NCI-H82 treated with DMSO at 0.1 percent for 48 hours (cell line): ENCODE results near the gene FSD1L.
"Not testable (repeated sequence)": the region's sequence is repeated elsewhere in the genome, so short reads cannot be mapped to it uniquely, and the experiment has no call there.

Experiments
- DNase-seq: peaks from one replicate; lab custom pipeline; 2025; ENCODE audit not compliant: unreplicated experiment; lab: John Stamatoyannopoulos, UW

Gene FSD1L

DNA sequence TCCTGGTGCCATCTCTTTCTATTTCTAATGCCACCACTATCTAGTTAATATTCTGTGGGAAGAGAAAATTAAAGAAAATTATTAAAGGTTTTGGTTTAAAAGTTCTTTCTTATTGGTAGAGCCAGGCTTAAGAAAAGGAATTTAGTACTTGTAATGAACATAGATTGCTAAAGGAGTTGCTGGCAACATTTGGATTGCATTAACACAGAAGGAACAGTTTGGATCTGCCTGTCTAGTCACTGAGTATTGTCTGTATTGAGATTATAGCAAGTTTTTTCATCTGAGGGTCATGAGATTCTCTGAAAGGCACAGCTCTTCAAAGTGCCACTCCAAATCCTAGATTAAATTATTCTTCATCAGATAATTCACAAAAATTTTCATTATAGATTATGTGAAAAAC, 32.0 kb downstream of the FSD1L start:
- no peak for DNase-seq

DNA sequence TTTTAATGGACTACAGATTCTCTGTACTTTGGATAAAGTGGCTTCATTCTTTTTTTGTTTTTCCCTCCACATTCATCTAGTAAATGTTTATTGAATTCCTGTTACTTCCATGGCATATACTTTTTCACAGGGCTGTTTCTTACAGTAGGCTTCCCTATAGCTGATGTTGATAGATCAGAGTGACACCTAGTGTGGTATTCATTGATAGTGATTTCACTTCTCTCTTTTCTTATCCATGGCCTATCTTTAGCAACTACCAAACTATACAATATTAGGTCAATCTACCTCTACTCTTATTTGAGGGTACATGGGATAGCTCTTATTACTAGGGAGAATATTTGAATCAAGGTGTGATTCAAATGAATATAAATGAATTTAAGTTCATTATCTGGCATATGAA, 35.8 kb downstream of the FSD1L start:
- DNase-seq = no peak

DNA sequence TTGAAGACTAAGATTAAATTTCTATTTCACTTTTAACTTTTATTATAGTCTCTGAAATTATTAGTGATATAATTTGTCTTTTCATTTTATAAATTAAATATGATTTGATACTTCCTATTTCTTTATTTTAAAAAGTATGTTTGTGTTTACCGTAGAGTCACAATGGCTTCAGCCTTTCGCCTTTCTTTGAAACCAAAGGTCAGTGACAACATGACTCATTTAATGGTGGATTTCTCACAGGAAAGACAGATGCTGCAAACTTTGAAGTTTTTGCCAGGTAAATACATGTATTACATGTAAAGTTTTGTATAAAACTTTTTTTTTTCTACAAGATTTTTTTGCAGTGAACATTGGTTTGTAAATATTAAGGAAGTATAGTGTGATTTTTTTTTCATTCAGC, 36.4 kb downstream of the FSD1L start:
- no peak for DNase-seq

DNA sequence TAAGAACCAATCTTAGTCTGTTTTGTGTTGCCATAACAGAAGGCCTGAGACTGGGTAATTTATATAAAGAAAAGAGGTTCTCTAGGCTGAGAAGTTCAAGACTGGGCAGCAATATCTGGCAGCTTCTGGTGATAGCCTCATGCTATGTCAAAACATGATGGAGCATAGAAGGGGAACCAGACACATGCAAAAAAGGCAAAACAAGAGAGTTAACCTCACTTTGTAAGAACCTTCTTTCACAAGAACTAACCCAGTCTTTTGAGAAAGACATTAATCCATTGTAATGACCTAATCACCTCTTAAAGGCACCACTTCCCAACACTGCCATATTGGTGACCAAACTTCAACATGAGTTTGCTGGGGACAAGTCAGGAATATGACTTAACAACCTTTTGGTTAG, 37.3 kb downstream of the FSD1L start:
- DNase-seq = no peak

DNA sequence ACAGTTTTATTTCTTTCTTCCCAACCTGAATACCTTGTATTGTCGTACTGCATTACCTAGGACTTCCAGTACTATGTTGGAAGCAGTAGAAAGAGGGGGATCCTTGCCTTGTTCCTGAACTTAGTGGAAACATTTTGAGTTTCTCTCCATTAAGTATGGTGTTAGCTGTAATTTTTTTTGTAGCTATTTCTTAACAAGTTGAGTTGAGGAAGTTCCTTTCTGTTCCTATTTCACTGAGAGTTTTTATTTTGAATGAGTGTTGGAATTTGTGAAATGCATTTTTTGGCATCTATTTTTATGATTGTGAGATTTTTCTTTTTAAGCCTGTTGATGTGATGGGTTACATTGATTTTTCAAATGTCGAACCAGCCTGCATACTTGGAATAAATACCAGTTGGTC, 49.0 kb downstream of the FSD1L start:
- no peak for DNase-seq

DNA sequence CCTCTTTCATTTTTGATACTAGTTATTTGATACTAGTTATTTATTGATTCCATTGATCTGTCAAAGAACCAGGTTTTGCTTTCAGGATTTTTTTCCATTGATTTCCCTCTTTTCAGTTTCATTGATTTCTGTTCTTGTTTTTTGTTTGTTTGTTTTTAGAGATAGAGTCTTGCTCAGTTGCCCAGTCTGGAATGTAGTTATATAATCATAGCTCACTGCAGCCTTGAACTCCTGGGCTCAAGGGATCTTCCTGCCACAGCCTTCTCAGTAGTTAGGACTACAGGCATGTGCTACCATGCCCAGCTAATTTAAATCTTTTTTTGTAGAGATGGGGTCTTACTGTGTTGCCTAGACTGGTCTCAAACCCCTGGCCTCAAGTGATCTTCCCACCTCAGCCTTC, 49.9 kb downstream of the FSD1L start:
- DNase-seq = no peak

DNA sequence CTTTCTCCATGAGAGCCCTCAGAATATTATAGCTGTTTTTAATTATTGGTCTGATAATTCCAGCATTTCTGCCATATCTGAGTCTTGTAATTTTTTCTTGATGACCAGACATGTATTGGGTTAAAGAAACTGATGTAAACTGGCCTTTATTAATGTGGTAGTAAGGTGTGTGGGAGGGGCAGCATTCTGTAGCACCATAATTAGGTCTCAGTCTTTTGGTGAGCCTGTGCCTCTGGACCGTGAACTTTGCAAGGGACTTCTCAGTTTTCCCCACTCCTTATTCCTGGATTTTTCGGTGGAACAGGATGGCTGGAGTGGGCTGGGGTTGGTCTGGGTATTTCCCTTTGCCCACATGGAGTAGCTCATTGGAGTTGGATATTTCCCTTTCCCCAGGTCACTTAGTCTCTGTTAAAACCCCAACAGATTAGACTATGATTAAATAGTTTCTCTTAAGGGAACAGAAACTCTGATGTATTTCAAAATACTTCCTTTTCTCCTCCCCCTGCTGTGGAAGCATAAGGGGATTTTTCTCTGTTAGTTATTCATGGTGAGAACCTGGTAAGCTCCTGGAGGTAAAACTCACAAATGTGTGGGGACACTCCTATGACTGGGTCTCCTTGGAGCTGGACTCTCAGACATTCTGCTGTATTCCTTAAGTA, 52.4 kb downstream of the FSD1L start:
- no peak for DNase-seq

DNA sequence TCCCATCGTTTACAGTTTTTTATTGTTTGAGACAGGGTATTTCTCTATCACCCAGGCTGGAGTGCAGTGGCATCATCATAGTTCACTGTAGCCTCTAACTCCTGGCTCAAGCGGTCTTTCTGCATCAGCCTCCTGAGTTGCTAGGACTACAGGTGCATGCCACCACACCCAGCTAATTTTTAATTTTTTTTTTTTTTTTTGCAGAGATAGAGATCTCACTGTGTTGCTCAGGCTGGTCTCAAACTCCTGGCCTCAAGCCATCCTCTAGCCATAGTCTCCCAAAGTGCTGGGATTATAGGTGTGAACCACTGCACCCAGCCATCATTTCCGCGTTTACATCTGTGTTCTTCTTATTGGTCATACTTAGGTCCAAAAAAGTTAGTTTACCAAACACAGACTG, 53.6 kb downstream of the FSD1L start:
- no peak for DNase-seq

DNA sequence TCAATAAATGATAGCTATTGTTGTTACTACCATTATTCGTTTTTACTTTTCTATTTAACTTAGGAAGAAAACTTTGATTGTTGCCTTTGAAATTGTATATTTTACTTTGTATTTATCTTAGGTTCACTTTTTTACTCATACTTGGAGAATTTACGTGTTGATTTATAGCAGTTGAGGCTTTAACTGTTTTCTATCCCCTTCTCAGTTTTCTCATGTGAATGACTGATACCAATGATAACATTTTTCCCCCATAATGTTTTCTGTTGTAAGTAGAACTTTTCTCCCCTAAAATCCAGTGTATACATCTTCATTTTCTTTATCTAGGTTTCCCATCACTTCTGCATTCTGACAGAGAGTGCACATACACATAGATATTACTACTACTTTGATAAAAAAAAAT, 54.4 kb downstream of the FSD1L start:
- no peak for DNase-seq

DNA sequence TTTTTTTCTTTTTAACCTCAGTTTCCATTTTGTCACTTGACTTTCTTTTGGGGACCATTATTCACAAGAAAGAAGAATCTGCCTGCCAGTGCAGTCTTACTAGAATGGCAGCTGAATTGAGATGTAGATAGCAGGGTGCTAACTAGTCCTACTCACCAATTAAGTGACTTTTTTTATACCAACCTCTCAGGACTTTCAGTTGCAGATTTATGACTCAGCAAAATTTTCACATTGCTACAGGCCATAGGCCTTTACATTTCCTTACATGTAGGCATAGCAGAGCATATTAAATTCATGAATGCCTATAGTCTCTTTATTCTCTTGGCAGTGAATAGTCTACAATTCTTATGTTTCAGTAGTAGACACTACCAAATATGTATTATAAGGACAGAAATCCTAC, 56.0 kb downstream of the FSD1L start:
- no peak for DNase-seq

DNA sequence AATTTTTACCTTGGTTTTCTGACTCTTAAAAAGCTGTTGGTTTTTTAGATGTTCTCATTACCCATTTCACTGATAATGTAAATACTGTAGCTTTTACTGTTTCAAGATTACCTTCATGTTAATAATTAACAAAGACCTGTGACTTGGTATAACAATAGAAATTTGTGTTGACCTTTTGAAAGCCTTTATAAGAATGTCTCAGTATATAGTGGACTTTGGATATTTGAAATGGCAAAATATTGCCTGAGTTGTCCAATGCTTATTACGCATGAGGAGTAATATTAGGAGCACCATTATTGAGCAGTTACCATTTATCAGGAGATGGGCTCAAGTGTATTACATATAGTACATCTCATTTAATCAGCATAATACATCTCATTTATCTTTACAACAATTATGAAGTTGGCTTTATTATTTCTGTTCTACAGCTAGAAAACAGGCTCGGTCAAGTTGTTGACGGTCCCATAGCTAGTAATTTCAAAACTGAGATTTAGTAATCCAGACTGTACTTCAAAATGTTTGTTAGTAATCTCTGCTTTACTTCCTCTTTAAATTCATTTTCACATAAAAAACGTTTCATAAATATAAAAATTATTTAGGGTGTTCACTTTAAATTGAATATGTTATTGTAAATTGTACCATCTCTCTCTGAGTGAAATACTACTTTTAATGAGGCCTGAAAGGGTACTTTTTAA, 59.4 kb downstream of the FSD1L start:
- no peak for DNase-seq

DNA sequence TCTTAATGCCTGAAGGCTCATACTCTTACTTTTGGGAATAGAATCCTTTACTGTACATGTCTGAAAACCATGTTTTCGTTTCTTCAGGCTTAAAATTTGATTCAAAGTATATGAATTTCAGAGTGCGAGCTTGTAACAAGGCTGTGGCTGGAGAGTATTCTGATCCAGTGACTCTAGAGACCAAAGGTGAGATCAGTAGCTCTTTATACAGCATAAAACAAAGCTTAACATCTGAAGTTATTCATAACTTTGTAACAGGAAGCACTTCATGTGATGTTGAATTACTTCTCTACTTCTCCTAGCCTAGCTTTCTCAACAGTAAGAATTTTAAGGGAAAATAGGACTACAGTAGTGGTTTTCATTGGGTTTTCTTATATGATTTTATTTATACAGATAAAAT, 60.7 kb downstream of the FSD1L start:
- DNase-seq = no peak

DNA sequence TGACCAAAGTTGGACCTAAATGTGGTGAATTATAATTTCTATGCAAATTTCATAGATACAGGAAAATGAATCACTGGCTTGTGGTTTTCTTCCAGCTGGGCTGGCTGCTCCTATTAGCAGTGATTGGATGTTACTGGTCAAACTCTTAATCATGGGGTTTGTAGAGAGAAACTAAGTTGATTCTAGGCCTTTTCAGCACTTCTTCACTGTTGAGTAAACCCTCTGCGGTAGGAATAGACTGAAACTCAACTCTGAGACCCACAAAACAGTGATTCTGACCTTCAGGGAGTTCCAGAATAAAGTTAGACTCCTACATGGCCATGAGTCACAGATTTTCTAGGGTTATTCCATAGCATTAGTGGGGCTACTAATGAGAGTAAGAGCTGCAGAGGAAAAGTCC, 62.2 kb downstream of the FSD1L start:
- DNase-seq = no peak

DNA sequence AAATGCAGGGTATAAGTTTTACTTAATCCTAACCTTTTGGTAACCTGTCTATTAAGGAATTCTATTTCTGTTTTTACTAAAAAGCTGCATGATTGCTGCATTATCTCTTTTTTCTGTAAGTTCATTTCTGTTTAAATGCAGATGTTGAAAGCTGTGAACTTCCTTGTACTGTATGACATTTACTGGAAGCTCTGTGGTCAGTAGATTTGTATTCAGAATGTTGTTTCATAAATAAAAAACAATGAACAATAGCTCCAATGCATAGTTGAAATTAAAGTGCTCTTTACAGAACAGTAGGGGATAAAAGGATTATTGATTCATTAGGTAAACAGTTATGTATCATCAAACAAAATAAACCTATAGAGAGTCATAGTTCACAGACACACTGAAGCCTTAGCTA, 63.6 kb downstream of the FSD1L start:
- DNase-seq = no peak

DNA sequence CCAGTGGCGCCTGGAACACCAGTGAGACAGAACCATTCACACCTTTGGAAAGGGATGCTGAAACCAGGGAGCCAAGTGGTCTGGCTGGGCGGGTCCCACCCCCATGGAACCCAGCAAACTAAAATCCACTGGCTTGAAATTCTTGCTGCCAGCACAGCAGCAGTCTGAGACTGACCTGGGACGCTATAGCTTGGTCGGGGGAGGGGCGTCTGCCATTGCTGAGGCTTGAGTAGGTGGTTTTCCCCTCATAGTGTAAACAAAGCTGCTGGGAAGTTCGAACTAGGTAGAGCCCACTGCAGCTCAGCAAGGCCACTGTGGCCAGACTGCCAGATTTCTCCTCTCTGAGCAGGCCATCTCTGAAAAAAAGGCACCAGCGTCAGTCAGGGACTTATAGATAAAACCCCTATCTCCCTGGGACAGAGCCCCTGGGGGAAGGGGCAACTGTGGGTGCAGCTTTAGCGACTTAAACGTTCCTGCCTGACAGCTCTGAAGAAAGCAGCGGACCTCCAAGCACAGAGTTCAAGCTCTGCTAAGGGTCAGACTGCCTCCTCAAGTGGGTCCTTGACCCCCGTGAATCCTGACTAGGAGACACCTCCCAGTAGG, 68.1 kb downstream of the FSD1L start:
- no peak for DNase-seq

DNA sequence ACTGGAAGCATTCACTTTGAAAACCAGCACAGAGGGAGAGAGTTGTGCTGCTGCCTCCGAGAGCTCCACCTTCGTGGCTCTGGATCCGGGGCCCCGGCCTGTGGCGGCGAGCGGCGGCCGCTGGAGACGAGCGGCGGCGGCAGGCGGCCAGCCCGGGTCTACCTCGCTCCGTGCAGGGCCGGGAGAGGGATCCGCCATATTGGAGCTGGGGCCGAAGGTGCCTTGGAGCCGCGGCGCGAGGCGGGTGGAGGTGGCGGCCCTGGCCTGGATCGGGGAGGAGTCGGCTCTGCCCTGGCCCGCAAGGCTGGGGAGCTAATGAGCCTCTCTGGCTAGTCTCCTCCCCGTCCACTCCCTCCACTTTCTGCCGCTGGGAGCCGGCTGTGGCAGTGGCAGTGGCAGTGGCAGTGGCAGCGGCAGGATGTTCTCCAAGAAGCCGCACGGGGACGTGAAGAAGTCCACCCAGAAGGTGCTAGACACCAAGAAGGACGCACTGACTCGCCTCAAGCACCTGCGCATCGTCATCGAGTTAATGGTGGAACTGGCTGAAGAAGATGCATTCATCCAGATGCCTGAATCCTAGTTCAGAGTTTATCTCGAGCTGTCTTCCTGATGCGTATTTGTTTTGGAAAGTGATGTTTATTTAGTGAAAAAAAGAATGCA, 72.0 kb downstream of the FSD1L start:
- DNase-seq = not testable (repeated sequence)

DNA sequence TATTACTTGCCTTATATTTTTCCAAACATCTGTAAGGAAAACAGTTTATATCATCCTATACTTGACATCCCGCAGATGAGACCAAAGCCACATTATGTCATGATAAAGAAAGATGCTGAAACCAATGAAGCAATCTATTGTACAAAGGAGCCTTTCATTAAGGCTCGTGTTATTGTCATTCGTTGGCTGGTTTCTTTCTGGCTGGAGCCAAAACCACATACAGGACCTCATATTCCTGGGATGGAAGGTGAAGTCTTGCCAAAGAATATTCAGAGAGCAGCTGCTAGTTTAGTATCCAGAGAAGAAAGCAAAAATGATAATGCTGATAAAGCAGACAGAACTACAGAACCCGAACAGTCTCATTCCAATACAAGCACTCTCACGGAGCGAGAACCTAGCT, 73.2 kb downstream of the FSD1L start:
- not testable (repeated sequence) for DNase-seq

DNA sequence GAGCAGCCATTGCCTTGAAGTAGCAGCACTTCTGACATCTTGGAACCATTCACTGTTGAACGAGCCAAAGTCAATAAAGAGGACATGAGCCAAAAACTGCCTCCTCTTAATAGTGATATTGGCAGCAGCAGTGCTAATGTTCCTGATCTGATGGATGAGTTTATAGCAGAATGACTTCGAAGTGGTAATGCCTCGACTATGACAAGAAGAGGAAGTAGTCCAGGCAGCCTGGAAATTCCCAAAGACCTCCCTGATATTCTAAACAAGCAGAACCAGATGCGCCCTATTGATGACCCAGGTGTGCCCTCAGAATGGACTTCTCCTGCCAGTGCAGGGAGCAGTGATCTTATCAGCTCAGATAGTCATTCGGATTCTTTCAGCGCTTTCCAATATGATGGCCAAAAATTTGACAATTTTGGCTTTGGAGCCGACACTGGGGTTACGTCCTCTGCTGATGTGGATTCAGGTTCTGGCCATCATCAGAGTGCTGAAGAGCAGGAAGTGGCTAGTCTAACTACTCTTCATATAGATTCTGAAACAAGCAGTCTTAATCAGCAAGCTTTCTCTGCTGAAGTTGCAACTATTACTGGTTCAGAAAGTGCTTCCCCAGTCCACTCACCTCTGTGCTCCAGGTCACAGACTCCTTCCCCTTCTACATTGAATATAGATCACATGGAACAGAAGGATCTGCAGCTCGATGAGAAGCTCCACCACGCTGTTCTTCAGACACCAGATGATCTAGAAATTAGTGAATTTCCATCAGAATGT, 75.0 kb downstream of the FSD1L start:
- DNase-seq = not testable (repeated sequence)

DNA sequence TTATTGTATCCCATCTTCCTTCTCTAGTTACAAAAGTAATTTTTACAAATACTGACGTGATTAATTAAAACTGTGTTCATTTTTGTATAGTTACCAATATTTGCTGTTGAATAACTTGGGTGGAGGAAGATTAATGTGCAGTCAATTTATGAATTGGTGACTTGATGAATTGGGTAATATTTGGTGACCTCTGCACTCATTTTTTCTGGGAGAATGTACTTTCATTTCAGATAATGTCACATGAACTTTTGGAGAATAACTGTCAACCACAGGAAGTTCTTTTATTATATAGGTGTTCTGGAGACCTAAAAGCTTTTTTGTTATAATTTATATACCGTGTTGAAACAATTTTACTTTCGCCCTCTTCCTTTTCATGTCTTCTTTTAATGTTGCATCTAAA, 83.7 kb downstream of the FSD1L start:
- DNase-seq = no peak

DNA sequence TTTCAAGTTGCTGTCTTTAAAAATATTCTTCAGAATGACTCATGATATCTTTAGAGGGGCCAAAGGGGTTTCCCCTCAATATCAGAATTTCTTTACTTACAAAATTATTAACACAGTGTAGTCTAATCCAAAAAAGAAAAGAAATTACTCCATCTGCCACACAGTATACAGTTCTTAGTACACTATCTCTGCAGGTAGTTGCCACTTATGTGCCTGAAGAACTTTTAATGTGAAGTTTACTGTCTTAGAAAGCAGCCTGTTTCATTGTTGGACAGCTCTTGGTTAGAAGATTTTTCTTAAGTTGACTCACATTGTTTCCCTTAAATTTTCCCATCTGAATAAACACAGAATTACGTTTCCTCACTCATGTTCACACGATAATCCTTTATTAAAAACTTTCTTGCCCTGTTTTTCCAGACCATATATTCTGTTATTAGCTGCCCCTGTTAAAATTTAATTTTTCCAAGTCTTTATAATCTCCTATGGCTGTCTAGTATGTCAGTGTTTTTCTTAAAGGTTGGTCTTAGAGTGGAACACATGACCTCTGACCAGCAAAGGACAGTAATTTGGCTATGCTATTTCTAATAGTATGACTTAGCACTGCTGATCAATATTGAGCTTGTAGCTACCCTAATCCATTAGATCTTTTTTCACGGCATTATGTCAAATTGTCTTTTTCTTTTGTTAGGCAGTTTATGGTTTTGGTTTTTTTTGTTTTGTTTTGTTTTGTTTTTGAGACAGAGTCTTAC, 88.3 kb downstream of the FSD1L start:
- no peak for DNase-seq

DNA sequence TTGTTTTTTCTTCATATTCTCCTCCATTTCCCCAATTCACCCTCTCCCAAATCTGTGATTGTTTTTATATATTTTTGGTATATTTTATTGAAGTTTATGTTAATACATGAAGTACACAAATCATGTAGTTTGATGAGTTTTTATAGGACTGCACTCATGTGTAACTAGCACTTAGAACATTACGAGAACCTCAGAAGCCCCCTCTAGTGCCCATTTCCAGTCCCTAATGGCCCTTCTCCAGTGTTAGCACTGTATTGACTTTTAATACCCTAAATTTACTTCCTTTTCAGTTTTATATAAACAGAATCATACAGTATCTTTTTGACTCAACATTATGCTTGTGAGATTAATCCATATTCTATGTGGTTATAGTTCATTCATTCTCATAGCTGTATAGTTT, 91.6 kb downstream of the FSD1L start:
- no peak for DNase-seq
